GM12891 (cell line): Measurements from ENCODE around the gene RAB3B.

Source experiments
- POLR2A ChIP-seq: IDR thresholded peaks from 2 replicates; pipeline ENCODE4 v1.6.1; 2011; ENCODE audit warnings: low read depth, low read length, control low read depth
- POLR2AphosphoS5 ChIP-seq: IDR thresholded peaks from 2 replicates; pipeline ENCODE4 v1.6.1; 2011; ENCODE audit warnings: low read depth, low read length, control low read depth
- SPI1 ChIP-seq: IDR thresholded peaks from 2 replicates; pipeline ENCODE4 v1.6.1; 2011; ENCODE audit warnings: low read depth, low read length, control low read depth
- TAF1 ChIP-seq: IDR thresholded peaks from 2 replicates; pipeline ENCODE4 v1.6.1; 2011; ENCODE audit warnings: low read depth, low read length, control low read depth

GRCh38 chr1:51937112-51937511, 53.4 kb downstream of the RAB3B start:
- TF ChIP-seq POLR2A (no peak), POLR2AphosphoS5 (no peak), SPI1 (no peak), TAF1 (no peak)
